NT2/D1 (cell line): ENCODE measurements around the gene ATF7IP2.

Experiments used
- SUZ12 ChIP-seq: IDR thresholded peaks from 2 replicates; pipeline ENCODE4 v1.6.1; 2011; ENCODE audit not compliant: insufficient read length, insufficient read depth; ENCODE audit errors: extremely low read depth
- YY1 ChIP-seq: IDR thresholded peaks from 2 replicates; pipeline ENCODE4 v1.6.1; 2011; ENCODE audit not compliant: insufficient read length, insufficient read depth

DNA sequence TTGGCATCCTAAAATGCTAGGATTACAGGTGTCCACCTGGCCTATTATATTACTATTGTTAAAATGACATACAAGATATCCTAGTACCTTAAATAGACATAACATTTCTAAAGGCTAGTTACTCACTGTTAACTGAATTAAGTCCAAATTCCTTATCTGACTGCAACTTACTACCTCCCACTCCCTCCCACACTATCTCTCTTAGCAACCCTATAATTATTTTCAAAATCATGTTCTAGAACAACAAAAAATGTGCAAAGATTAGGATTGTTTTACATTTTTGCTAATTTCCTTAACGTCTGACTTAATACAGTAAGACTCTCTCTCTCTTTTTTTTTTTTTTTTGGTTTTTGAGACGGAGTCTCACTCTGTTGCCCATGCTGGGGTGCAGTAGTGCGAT, 2.2 kb upstream of the ATF7IP2 start:
- TF ChIP-seq SUZ12: no peak
- no peak for TF ChIP-seq YY1
